Body of pancreas (tissue), 4 donors: Measurements from ENCODE around the gene SYT11.

Experiments
- CTCF ChIP-seq, 7 experiments: fragments of 450-650 bp in 4 of 7; fragments of 200-600 bp in 3 of 7; sonication (generic) in 3 of 7; IDR thresholded peaks; one replicate each; pipeline ENCODE4 v1.5.1; 2016 to 2019; ENCODE audit warnings: antibody characterized with exemption in 7 of 7
- POLR2A ChIP-seq, 3 donors: fragments of 450-650 bp; IDR thresholded peaks; one replicate each; pipeline ENCODE4 v1.6.1; 2016; ENCODE audit warnings: antibody characterized with exemption in 3 of 3, mild to moderate bottlenecking in 2 of 3

GRCh38 chr1:155871390-155871789, 12.0 kb downstream of the SYT11 start:
- no peak for TF ChIP-seq CTCF (IDR thresholded peaks at IDR 0.05)
- no peak for TF ChIP-seq POLR2A (IDR thresholded peaks at IDR 0.05)
